AG10803 (cell line): ENCODE data around the gene LRRD1.
"Not testable (repeated sequence)": the region's sequence is repeated elsewhere in the genome, so short reads cannot be mapped to it uniquely, and the experiment has no call there.

Experiments
- DNase-seq: peaks from one replicate; pipeline ENCODE4 v3.0.0; 2010; ENCODE audit warnings: low read depth
- H3K4me3 ChIP-seq: 2 replicates; pipeline ENCODE4 v1.5.1; 2011; ENCODE audit warnings: mild to moderate bottlenecking, low read length, control low read depth
- CTCF ChIP-seq: conservative IDR thresholded peaks from 2 replicates; pipeline ENCODE4 v1.5.1; 2011; ENCODE audit warnings: mild to moderate bottlenecking, low read length, control low read depth, inconsistent platforms

Gene LRRD1

DNA sequence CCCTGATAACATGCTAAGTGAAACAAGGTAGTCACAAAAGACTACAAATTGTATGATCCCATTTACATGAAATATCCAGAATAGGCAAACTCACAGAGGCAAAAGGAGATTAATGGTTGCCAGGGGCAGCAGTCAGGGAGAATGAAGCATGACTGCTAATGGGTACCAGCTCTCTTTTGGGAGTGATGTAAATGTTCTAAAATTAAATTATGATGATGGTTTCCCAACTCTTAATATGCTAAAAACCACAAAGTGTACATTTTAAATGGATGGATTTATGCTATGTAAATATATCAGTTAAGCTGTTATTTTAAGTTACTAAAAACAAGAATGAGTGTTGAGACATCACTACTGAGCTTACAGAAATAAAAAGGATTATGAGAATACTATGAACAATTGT lies 57.3 kb downstream of the LRRD1 start:
- no peak for TF ChIP-seq CTCF
- no peak for DNase-seq
- no peak overlapping the region for H3K4me3 ChIP-seq

DNA sequence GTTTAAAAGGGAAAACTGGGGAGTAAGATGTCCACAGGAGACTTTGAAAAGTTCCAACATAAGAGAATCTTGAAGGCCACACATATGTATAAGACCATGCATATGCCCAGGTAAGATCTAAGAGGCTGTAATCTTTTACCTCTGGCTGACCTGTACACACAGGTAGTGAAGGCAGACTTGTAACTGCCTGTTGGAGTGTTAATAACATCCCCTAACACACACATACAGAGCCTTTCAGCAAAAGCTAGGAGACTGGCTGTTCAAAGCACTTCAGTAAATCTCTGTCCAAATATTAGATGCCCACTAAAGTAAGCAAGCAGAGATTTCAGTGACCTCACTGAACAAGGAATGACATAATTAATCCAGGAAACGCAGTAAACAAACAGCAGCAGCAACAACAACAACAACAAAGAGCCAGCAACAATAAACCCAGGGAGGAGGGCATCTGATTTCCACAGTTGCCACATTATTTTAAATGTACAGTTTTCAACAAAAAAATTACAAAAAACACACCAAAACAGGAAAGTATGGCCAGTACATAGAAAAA lies 59.7 kb downstream of the LRRD1 start:
- DNase-seq = no peak
- no peak for TF ChIP-seq CTCF
- H3K4me3 ChIP-seq = no peak overlapping the region

DNA sequence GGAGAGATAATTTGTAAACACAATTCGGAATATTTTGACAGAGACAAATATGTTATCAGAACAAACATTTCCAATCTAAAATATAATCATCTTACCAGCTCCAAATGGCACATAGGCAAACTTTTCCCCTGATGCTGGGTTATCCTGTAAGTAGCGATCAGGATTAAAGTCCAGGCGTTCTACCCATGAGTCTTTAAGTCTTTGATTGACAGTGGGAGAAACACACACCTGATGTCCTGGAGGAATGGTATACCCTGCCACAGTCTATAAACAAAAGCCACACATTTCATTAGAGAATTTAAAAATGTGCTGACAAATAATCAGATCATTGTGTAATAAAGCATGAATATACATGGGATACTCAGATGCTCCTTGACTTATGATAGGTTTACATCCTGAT lies 62.0 kb downstream of the LRRD1 start:
- H3K4me3 ChIP-seq = no peak overlapping the region
- no peak for DNase-seq
- TF ChIP-seq CTCF = no peak

DNA sequence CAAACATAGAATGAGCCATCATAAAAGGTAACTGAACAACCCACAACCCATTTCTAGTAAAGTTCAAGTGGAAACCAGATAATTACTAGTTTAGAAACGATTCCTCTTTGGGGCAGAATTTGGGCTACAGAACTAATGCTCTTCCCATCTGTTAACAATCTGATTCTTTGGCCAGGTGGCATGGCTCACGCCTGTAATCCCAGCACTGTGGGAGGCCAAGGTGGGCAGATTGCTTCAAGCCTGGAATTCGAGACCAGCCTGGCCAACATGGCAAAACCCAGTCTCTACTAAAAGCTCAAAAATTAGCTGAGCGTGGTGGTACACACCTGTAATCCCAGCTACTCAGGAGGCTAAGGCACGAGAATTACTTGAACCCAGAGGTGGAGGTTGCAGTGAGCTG lies 63.1 kb downstream of the LRRD1 start:
- no peak for TF ChIP-seq CTCF
- no peak overlapping the region for H3K4me3 ChIP-seq
- no peak for DNase-seq

DNA sequence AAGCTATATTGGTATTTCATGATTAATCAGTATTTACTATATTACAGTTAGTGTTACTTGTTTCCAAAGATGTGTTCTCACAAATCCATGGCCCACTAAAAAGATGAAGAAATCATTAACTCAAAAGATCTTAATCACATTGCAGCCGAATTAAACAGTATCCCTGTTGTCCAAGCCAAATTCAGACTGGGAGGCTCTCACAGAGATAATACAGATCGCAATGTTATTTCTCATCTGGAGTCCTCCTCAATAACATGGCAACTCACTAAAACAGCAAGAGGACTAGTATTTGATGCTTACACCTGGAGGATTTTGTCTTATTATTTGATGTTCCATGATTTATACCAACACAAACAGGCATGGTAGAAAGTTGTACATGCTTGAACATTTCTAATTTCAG lies 68.1 kb downstream of the LRRD1 start:
- H3K4me3 ChIP-seq = no peak overlapping the region
- no peak for DNase-seq
- TF ChIP-seq CTCF = no peak

DNA sequence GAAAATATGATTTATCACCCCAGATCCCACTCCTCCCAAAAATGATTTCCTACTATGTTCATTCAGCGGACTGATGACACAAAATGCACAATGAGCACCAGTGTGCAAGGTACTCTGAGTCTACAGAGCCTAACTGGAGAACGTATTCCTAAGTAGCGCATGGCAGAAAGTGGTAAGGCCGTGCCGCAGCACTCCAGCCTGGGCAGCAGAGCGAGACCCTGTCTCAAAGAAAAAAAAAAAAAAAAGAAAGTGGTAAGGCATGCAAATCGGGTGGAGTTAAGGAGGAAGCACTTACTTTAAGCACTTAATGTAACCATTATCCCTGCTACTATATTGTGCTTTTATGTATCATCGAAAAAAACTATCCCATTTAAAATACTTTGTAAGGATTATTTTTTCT lies 70.1 kb downstream of the LRRD1 start:
- H3K4me3 ChIP-seq = no peak overlapping the region
- TF ChIP-seq CTCF = no peak
- DNase-seq = no peak

DNA sequence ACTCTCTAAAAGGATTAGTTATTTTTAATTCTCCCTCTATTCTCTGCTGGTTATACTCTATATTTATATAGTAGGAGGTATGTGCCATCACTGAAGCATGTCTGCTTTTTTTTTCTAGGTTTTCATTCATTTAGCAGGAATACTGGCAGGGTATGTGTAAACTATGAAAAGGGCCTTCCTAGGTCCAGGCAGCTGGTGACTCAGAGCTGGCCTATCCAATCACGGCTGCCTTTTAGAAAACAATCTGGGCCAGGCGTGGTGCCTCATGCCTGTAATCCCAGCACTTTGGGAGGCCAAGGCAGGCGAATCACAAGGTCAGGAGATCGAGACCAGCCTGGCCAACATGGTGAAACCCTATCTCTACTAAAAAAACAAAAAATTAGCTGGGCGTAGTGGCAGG lies 76.1 kb downstream of the LRRD1 start:
- not testable (repeated sequence) for DNase-seq

DNA sequence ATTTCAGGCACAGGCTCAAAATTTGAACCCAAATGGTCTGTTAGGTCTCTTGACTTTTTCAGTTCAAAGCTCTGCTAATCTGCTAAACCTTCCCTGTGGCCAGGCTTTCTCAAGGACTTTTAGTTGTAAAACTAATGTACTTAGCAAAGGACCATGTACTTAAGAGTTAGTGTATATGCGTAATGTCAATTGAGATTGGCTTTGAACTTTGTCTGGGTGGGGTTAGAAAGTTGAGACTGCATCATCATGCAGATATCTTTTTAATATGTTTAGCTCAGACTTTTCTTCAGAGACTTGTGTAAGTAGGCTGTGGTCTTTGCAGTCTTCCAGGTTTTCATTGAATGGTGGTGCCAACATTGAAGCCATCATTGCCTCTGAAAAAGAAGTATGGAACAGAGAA lies 78.4 kb downstream of the LRRD1 start:
- no peak for DNase-seq
- no peak for TF ChIP-seq CTCF
- no peak overlapping the region for H3K4me3 ChIP-seq

More for the DNA sequence above, 76.1 kb downstream of the LRRD1 start:
- not testable (repeated sequence) for H3K4me3 ChIP-seq
